ENCODE data around the gene TPRN. TPM values are rescaled to one million over a fixed set of nuclear protein-coding genes. Genes with fewer than 3 reads are reported as not detected.

The TPRN gene
- total and polyA plus RNA-seq, 5 donors from 2014 or later = 0.27 to 5.9 (median 0.46) TPM

- H3K9me3 ChIP-seq (ENCODE audit: control insufficient read depth in 2 of 2, low read length in 2 of 2) = no peaks in the 10 kb centered on the region
- Mint-ChIP-seq H3K4me3 (peak overlapping the region in 1 of 4 donors; percentile 51), H3K9me3 (no peaks in the 10 kb centered on the region), H3K4me1 (peaks cover 0 to 19% (median 0%) of the 10 kb centered on the region in 4 donors), H3K27ac (no peak overlapping the region), H3K36me3 (no peaks in the 10 kb centered on the region), H3K27me3 (no peaks in the 10 kb centered on the region)
- no peaks in the 10 kb centered on the region for H3K27me3 ChIP-seq (ENCODE audit: control insufficient read depth, insufficient read depth, low read length)
- peaks cover 4% of the 10 kb centered on the region for H3K36me3 ChIP-seq (ENCODE audit: control insufficient read depth, insufficient read depth, low read length)
- peaks cover 15% of the 10 kb centered on the region for H3K4me1 ChIP-seq (ENCODE audit: control insufficient read depth, insufficient read depth, low read length, poor library complexity, severe bottlenecking)
- no peak for ATAC-seq (ENCODE audit: low read depth in 2 of 2)
- no peak for DNase-seq
- H3K27ac ChIP-seq (ENCODE audit: insufficient read depth, low read length, poor library complexity, severe bottlenecking) = no peak overlapping the region
- H3K4me3 ChIP-seq (ENCODE audit: low read depth, low read length) = no peak overlapping the region
These were observed 6.8 kb downstream of the TPRN start for GRCh38 chr9:137193771-137194170.

GRCh38 chr9:137192859-137193258 lies 7.7 kb downstream of the TPRN start:
- Mint-ChIP-seq H3K4me3 (peak overlapping the region in 1 of 4 donors; percentile 41), H3K27ac (no peak overlapping the region), H3K4me1 (peaks cover 0 to 20% (median under 1%) of the 10 kb centered on the region in 4 donors), H3K36me3 (no peaks in the 10 kb centered on the region), H3K9me3 (no peaks in the 10 kb centered on the region), H3K27me3 (no peaks in the 10 kb centered on the region)
- Histone ChIP-seq H3K4me1 (ENCODE audit: control insufficient read depth, insufficient read depth, low read length, poor library complexity, severe bottlenecking) (peaks cover 18% of the 10 kb centered on the region), H3K9me3 (ENCODE audit: control insufficient read depth in 2 of 2, low read length in 2 of 2) (no peaks in the 10 kb centered on the region), H3K27me3 (ENCODE audit: control insufficient read depth, insufficient read depth, low read length) (no peaks in the 10 kb centered on the region), H3K4me3 (ENCODE audit: low read depth, low read length) (no peak overlapping the region), H3K36me3 (ENCODE audit: control insufficient read depth, insufficient read depth, low read length) (peaks cover 4% of the 10 kb centered on the region), H3K27ac (ENCODE audit: insufficient read depth, low read length, poor library complexity, severe bottlenecking) (no peak overlapping the region)
- ATAC-seq (ENCODE audit: low read depth in 2 of 2) (no peak), DNase-seq (no peak)

GRCh38 chr9:137192448-137192780 lies 8.1 kb downstream of the TPRN start:
- Mint-ChIP-seq H3K27ac (no peak overlapping the region), H3K36me3 (no peaks in the 10 kb centered on the region)

GRCh38 chr9:137191691-137192447 lies 8.7 kb downstream of the TPRN start:
- peaks cover 0 to 29% (median 7%) of the 10 kb centered on the region in 4 donors for H3K4me1 Mint-ChIP-seq
- H3K27me3 Mint-ChIP-seq = no peaks in the 10 kb centered on the region
- peaks cover 28% of the 10 kb centered on the region for H3K4me1 ChIP-seq (ENCODE audit: control insufficient read depth, insufficient read depth, low read length, poor library complexity, severe bottlenecking)
- no peaks in the 10 kb centered on the region for H3K27me3 ChIP-seq (ENCODE audit: control insufficient read depth, insufficient read depth, low read length)
- ATAC-seq (ENCODE audit: low read depth in 2 of 2) = no peak
- H3K4me3 ChIP-seq (ENCODE audit: low read depth, low read length) = no peak overlapping the region
- H3K36me3 ChIP-seq (ENCODE audit: control insufficient read depth, insufficient read depth, low read length) = peaks cover 4% of the 10 kb centered on the region
- H3K4me3 Mint-ChIP-seq = peak overlapping the region in 1 of 4 donors; percentile 35
- no peak overlapping the region for H3K27ac Mint-ChIP-seq
- no peaks in the 10 kb centered on the region for H3K9me3 ChIP-seq (ENCODE audit: control insufficient read depth in 2 of 2, low read length in 2 of 2)
- no peak overlapping the region for H3K27ac ChIP-seq (ENCODE audit: insufficient read depth, low read length, poor library complexity, severe bottlenecking)
- no peaks in the 10 kb centered on the region for H3K36me3 Mint-ChIP-seq
- no peaks in the 10 kb centered on the region for H3K9me3 Mint-ChIP-seq
- no peak for DNase-seq

More at GRCh38 chr9:137192448-137192780, 8.1 kb downstream of the TPRN start:
- Histone ChIP-seq H3K36me3 (ENCODE audit: control insufficient read depth, insufficient read depth, low read length) (peaks cover 4% of the 10 kb centered on the region), H3K4me1 (ENCODE audit: control insufficient read depth, insufficient read depth, low read length, poor library complexity, severe bottlenecking) (peaks cover 22% of the 10 kb centered on the region), H3K9me3 (ENCODE audit: control insufficient read depth in 2 of 2, low read length in 2 of 2) (no peaks in the 10 kb centered on the region), H3K4me3 (ENCODE audit: low read depth, low read length) (no peak overlapping the region), H3K27ac (ENCODE audit: insufficient read depth, low read length, poor library complexity, severe bottlenecking) (no peak overlapping the region), H3K27me3 (ENCODE audit: control insufficient read depth, insufficient read depth, low read length) (no peaks in the 10 kb centered on the region)
- Mint-ChIP-seq H3K27me3 (no peaks in the 10 kb centered on the region), H3K9me3 (no peaks in the 10 kb centered on the region), H3K4me3 (peak overlapping the region in 1 of 4 donors; percentile 35), H3K4me1 (peaks cover 0 to 24% (median 4%) of the 10 kb centered on the region in 4 donors)
- no peak for ATAC-seq (ENCODE audit: low read depth in 2 of 2)
- DNase-seq = no peak

- no peak for ATAC-seq (ENCODE audit: low read depth in 2 of 2)
- no peak overlapping the region for H3K27ac Mint-ChIP-seq
- H3K4me3 ChIP-seq (ENCODE audit: low read depth, low read length) = no peak overlapping the region
- H3K9me3 ChIP-seq (ENCODE audit: control insufficient read depth in 2 of 2, low read length in 2 of 2) = no peaks in the 10 kb centered on the region
- H3K4me3 Mint-ChIP-seq = peak overlapping the region in 2 of 4 donors; percentile 54 to 62
- no peaks in the 10 kb centered on the region for H3K36me3 Mint-ChIP-seq
- H3K36me3 ChIP-seq (ENCODE audit: control insufficient read depth, insufficient read depth, low read length) = peaks cover 4% of the 10 kb centered on the region
- no peak overlapping the region for H3K27ac ChIP-seq (ENCODE audit: insufficient read depth, low read length, poor library complexity, severe bottlenecking)
- peaks cover 0 to 35% (median 11%) of the 10 kb centered on the region in 4 donors for H3K4me1 Mint-ChIP-seq
- no peaks in the 10 kb centered on the region for H3K27me3 ChIP-seq (ENCODE audit: control insufficient read depth, insufficient read depth, low read length)
- DNase-seq = no peak
- H3K27me3 Mint-ChIP-seq = no peaks in the 10 kb centered on the region
- H3K4me1 ChIP-seq (ENCODE audit: control insufficient read depth, insufficient read depth, low read length, poor library complexity, severe bottlenecking) = peaks cover 34% of the 10 kb centered on the region
- H3K9me3 Mint-ChIP-seq = no peaks in the 10 kb centered on the region
These were observed 9.3 kb downstream of the TPRN start for GRCh38 chr9:137191245-137191644.

- H3K9me3 ChIP-seq (ENCODE audit: control insufficient read depth in 2 of 2, low read length in 2 of 2) = no peaks in the 10 kb centered on the region
- H3K27me3 ChIP-seq (ENCODE audit: control insufficient read depth, insufficient read depth, low read length) = no peaks in the 10 kb centered on the region
- peaks cover 39% of the 10 kb centered on the region for H3K4me1 ChIP-seq (ENCODE audit: control insufficient read depth, insufficient read depth, low read length, poor library complexity, severe bottlenecking)
- no peaks in the 10 kb centered on the region for H3K36me3 Mint-ChIP-seq
- no peaks in the 10 kb centered on the region for H3K27me3 Mint-ChIP-seq
- ATAC-seq (ENCODE audit: low read depth in 2 of 2) = no peak
- peaks cover 0 to 43% (median 13%) of the 10 kb centered on the region in 4 donors for H3K4me1 Mint-ChIP-seq
- H3K27ac ChIP-seq (ENCODE audit: insufficient read depth, low read length, poor library complexity, severe bottlenecking) = no peak overlapping the region
- H3K9me3 Mint-ChIP-seq = no peaks in the 10 kb centered on the region
- H3K36me3 ChIP-seq (ENCODE audit: control insufficient read depth, insufficient read depth, low read length) = peaks cover 10% of the 10 kb centered on the region
- peak overlapping the region in 1 of 3 donors; percentile 36 for H3K27ac Mint-ChIP-seq
- DNase-seq = no peak
- H3K4me3 ChIP-seq (ENCODE audit: low read depth, low read length) = no peak overlapping the region
- peak overlapping the region; percentile 54 to 92 (median 76) for H3K4me3 Mint-ChIP-seq
These were observed 10.2 kb downstream of the TPRN start for GRCh38 chr9:137190315-137190856.

GRCh38 chr9:137189297-137190295 lies 10.9 kb downstream of the TPRN start:
- DNase-seq = no peak
- no peaks in the 10 kb centered on the region for H3K9me3 Mint-ChIP-seq
- Histone ChIP-seq H3K4me1 (ENCODE audit: control insufficient read depth, insufficient read depth, low read length, poor library complexity, severe bottlenecking) (peaks cover 39% of the 10 kb centered on the region), H3K4me3 (ENCODE audit: low read depth, low read length) (peak overlapping the region; percentile 53), H3K27ac (ENCODE audit: insufficient read depth, low read length, poor library complexity, severe bottlenecking) (peak overlapping the region; percentile 98), H3K9me3 (ENCODE audit: control insufficient read depth in 2 of 2, low read length in 2 of 2) (no peaks in the 10 kb centered on the region), H3K27me3 (ENCODE audit: control insufficient read depth, insufficient read depth, low read length) (no peaks in the 10 kb centered on the region), H3K36me3 (ENCODE audit: control insufficient read depth, insufficient read depth, low read length) (peaks cover 10% of the 10 kb centered on the region)
- H3K36me3 Mint-ChIP-seq = no peaks in the 10 kb centered on the region
- no peaks in the 10 kb centered on the region for H3K27me3 Mint-ChIP-seq
- peak overlapping the region; percentile 94 to 97 (median 94) for H3K27ac Mint-ChIP-seq
- peaks cover 0 to 45% (median 13%) of the 10 kb centered on the region in 4 donors for H3K4me1 Mint-ChIP-seq
- H3K4me3 Mint-ChIP-seq = peak overlapping the region; percentile 84 to 97 (median 92)
- ATAC-seq (ENCODE audit: low read depth in 2 of 2) = no peak
